Endothelial cell (in vitro differentiated cells): ENCODE data around the gene MCOLN2. TPM values are rescaled to one million over a fixed set of nuclear protein-coding genes. Genes with fewer than 3 reads are reported as not detected.
A peak's percentile ranks its signal among the peaks of the same experiment; 100 is the strongest.
"Not testable (repeated sequence)": the region's sequence is repeated elsewhere in the genome, so short reads cannot be mapped to it uniquely, and the experiment has no call there.

Source experiments
- DNase-seq: peaks from one replicate; pipeline ENCODE4 v3.0.0; 2021; ENCODE audit warnings: low spot score
- H3K27ac Mint-ChIP-seq: one replicate; pipeline ENCODE4 v1.8.0; 2021; ENCODE audit warnings: mixed read lengths, inconsistent platforms; ENCODE audit not compliant: unreplicated experiment
- H3K27me3 Mint-ChIP-seq: one replicate; pipeline ENCODE4 v1.8.0; 2021; ENCODE audit warnings: mild to moderate bottlenecking, moderate library complexity, mixed read lengths, inconsistent platforms; ENCODE audit not compliant: unreplicated experiment
- H3K36me3 Mint-ChIP-seq: one replicate; pipeline ENCODE4 v1.8.0; 2021; ENCODE audit warnings: mild to moderate bottlenecking, low read depth, mixed read lengths, inconsistent platforms; ENCODE audit not compliant: unreplicated experiment
- H3K4me1 Mint-ChIP-seq: one replicate; pipeline ENCODE4 v1.8.0; 2021; ENCODE audit warnings: mild to moderate bottlenecking, mixed read lengths, inconsistent platforms; ENCODE audit not compliant: unreplicated experiment
- H3K4me3 Mint-ChIP-seq: one replicate; pipeline ENCODE4 v1.8.0; 2021; ENCODE audit warnings: mild to moderate bottlenecking, mixed read lengths, inconsistent platforms; ENCODE audit not compliant: unreplicated experiment
- H3K9me3 Mint-ChIP-seq: one replicate; pipeline ENCODE4 v1.8.0; 2021; ENCODE audit warnings: mixed read lengths, inconsistent platforms; ENCODE audit not compliant: unreplicated experiment
- total RNA-seq: library from RNA; stranded (reverse); fragmentation: NEBNext Ultra II Directional; extraction: Animal tissue kit (Norgen Biotek cat#: 25700); gene quantifications from one replicate; pipeline ENCODE4 v1.2.1, GENCODE V29; 2021; ENCODE audit not compliant: unreplicated experiment
- TF ChIP-seq, protein P1 (sequence below): fragments of 200-600 bp; sonication (generic); IDR thresholded peaks from one replicate; pipeline ENCODE4 v1.5.0; 2021; ENCODE audit warnings: antibody characterized with exemption; ENCODE audit not compliant: unreplicated experiment

The MCOLN2 gene
- total RNA-seq, 1 donor from 2014 or later = 0.64 TPM

DNA sequence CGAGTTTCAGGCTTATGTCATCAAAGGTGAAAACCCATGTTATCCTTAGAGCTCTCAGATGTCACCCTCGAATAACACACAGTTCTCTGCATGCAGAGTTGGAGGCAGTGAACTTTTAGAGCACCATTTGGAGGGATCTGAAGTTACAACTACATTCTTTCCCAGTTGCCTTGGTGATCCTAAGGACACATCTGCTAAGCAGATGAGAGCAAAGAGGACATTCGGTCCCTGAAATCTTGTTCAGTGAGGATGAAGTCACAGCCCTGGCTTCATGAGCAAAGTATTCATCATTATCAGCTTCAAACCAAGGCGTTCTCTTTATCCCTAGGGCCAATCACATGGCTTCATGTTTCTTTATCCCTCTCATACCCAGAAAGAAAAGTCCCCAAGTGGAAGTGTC is 23.1 kb upstream of the MCOLN2 start:
- Mint-ChIP-seq H3K27ac (no peak overlapping the region), H3K27me3 (no peaks in the 10 kb centered on the region), H3K4me3 (no peak overlapping the region), H3K4me1 (no peaks in the 10 kb centered on the region), H3K9me3 (no peaks in the 10 kb centered on the region), H3K36me3 (no peaks in the 10 kb centered on the region)
- TF ChIP-seq, protein P1, sequence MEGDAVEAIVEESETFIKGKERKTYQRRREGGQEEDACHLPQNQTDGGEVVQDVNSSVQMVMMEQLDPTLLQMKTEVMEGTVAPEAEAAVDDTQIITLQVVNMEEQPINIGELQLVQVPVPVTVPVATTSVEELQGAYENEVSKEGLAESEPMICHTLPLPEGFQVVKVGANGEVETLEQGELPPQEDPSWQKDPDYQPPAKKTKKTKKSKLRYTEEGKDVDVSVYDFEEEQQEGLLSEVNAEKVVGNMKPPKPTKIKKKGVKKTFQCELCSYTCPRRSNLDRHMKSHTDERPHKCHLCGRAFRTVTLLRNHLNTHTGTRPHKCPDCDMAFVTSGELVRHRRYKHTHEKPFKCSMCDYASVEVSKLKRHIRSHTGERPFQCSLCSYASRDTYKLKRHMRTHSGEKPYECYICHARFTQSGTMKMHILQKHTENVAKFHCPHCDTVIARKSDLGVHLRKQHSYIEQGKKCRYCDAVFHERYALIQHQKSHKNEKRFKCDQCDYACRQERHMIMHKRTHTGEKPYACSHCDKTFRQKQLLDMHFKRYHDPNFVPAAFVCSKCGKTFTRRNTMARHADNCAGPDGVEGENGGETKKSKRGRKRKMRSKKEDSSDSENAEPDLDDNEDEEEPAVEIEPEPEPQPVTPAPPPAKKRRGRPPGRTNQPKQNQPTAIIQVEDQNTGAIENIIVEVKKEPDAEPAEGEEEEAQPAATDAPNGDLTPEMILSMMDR = no peak
- DNase-seq = no peak

DNA sequence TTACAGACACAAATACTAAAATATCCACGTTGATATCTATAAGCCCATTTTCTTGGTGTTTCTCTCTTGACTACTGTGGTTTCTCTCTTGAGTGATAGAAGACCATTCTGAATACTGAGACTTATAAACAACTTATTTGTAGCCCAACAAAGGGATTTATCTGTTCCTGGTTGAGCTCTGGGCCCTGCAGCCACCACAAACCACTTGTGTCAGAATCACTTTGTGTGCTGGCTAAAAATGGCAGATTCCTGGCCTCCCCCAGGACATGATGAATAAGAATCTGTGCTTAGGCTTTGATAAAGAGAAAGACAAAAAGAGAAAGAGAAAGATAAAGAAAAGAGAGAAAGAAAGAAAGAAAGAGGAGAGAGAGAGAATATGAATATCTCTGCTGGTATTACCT is 18.9 kb upstream of the MCOLN2 start:
- no peak for DNase-seq
- Mint-ChIP-seq H3K4me1 (no peaks in the 10 kb centered on the region), H3K4me3 (no peak overlapping the region), H3K36me3 (no peaks in the 10 kb centered on the region), H3K27ac (no peak overlapping the region), H3K9me3 (no peaks in the 10 kb centered on the region), H3K27me3 (no peaks in the 10 kb centered on the region)
- TF ChIP-seq, protein P1 = no peak

DNA sequence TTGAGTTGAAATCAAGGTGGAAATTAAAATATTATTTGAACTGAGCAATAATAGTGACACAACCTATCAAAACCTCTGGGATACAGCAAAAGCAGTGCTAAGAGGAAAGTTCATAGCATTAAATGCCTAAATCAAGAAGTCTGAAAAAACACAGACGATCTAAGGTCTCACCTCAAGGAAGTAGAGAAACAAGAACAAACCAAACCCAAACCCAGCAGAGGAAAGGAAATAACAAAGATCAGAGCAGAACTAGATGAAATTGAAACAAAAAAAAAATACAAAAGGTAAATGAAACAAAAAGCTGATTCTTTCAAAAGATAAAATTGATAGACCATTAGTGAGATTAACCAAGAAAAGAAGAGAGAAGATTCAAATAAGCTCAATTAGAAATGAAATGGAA is 8.7 kb upstream of the MCOLN2 start:
- H3K27ac Mint-ChIP-seq, H3K36me3 Mint-ChIP-seq, H3K27me3 Mint-ChIP-seq, H3K4me3 Mint-ChIP-seq, H3K9me3 Mint-ChIP-seq, DNase-seq, H3K4me1 Mint-ChIP-seq: not testable (repeated sequence)

DNA sequence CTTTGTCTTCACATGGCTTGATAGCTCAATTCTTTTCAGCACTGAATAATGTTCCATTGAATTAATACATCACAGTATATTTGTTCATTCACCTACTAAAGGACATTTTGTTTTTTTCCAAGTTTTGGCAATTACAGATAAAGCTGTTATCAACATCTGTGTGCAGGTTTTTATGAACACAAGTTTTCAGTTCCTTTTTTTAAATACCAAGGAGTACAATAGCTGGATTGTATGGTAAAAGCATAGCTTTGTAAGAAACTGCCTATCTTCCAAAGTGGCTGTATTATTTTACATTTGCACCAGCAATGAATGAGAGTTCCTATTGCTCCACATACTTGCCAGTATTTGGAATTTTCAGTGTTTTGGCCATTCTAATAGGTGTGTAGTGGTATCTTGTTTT is 4.8 kb upstream of the MCOLN2 start:
- peaks cover 4% of the 10 kb centered on the region for H3K4me1 Mint-ChIP-seq
- H3K27me3 Mint-ChIP-seq = peaks cover 15% of the 10 kb centered on the region
- TF ChIP-seq, protein P1 = no peak
- H3K9me3 Mint-ChIP-seq = no peaks in the 10 kb centered on the region
- DNase-seq = no peak
- no peak overlapping the region for H3K27ac Mint-ChIP-seq
- no peak overlapping the region for H3K4me3 Mint-ChIP-seq
- H3K36me3 Mint-ChIP-seq = no peaks in the 10 kb centered on the region

DNA sequence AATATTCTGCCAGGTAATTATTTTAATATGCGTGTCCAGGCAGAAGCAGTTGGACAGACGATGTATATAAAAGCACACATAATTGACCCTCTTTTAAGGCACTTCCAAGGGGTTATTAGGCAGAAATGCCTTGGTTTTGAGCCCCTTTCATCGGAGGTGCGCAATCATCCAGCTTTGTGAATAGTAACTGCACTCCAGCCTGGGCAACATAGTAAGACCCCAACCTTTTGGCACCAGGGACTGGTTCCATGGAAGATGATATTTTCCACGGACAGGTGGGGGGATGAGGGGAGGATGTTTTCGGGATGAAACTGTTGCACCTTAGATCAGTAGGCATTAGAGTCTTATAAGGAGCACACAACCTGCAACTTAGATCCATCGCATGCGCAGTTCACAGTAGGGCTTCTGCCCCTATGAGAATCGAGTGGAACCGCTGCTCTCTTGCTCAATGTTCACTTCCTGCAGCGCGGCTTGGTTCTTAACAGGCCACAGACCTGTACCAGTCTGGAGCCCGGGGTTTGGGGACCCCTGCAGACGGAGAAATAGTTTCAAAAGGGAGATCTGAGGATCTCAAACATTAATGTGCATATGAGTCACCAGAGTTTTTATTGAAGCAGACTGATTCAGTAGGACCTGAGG is 1.8 kb upstream of the MCOLN2 start:
- Mint-ChIP-seq H3K27me3 (peaks cover 19% of the 10 kb centered on the region), H3K9me3 (no peaks in the 10 kb centered on the region), H3K4me1 (peaks cover 4% of the 10 kb centered on the region), H3K4me3 (peak overlapping the region; percentile 69), H3K27ac (no peak overlapping the region), H3K36me3 (no peaks in the 10 kb centered on the region)
- DNase-seq = no peak
- TF ChIP-seq, protein P1 = no peak
